B cell (primary cell): Measurements from ENCODE around the gene FRZB. TPM values are rescaled to one million over a fixed set of nuclear protein-coding genes. Genes with fewer than 3 reads are reported as not detected.

ENCODE experiments used
- ATAC-seq: fragments of 200-7000 bp; cut with Tn5 transposase; one replicate; pipeline ENCODE4 v1.10.0; 2021; ENCODE audit warnings: low read depth, mild to moderate bottlenecking, moderate number of reproducible peaks, moderate library complexity
- CTCF ChIA-PET: fragments of 350-600 bp; sonication (Branson Sonifier 250); formaldehyde crosslinking; loops from one replicate; lab custom pipeline; 2021; ENCODE audit warnings: antibody characterized with exemption, inconsistent platforms; lab: Charles Lee
- POLR2A ChIA-PET: fragments of 350-600 bp; sonication (Branson Sonifier 250); formaldehyde crosslinking; loops from one replicate; lab custom pipeline; 2021; ENCODE audit warnings: antibody characterized with exemption; lab: Charles Lee
- DNase-seq: peaks from one replicate; pipeline ENCODE4 v3.0.0; 2013
- H2AFZ ChIP-seq: 2 replicates; pipeline ENCODE4 v1.6.1; 2012; ENCODE audit warnings: mild to moderate bottlenecking, low read depth, low read length; ENCODE audit not compliant: insufficient read depth, poor library complexity, severe bottlenecking
- H3K27ac ChIP-seq, 2 donors: 1 replicate in 1 of 2; 2 replicates in 1 of 2; pipeline ENCODE4 v1.5.1; 2012 to 2013; ENCODE audit warnings: low read length in 2 of 2, mild to moderate bottlenecking in 2 of 2, moderate library complexity in 1 of 2
- H3K27me3 ChIP-seq, 4 experiments: fragments of 200-600 bp in 1 of 4; sonication (generic) in 1 of 4; replicated peaks in 1 of 4; 1 replicate in 2 of 4; 2 replicates in 2 of 4; pipeline versions ENCODE4 v1.6.1 to v1.7.0; 2013 to 2016; ENCODE audit warnings: low read length in 3 of 4, mild to moderate bottlenecking in 2 of 4, mixed read lengths in 1 of 4, moderate library complexity in 1 of 4; ENCODE audit not compliant: insufficient read depth in 4 of 4, control insufficient read depth in 3 of 4; ENCODE audit errors: control extremely low read depth in 1 of 4
- H3K36me3 ChIP-seq, 2 experiments: replicated peaks in 1 of 2; 1 replicate in 1 of 2; 2 replicates in 1 of 2; pipeline versions ENCODE4 v1.6.1 to v1.7.1; 2013; ENCODE audit warnings: low read length in 1 of 2; ENCODE audit not compliant: insufficient read depth in 2 of 2, control insufficient read depth in 1 of 2; ENCODE audit errors: control extremely low read depth in 1 of 2, extremely low read depth in 1 of 2
- H3K4me1 ChIP-seq, 2 donors: fragments of 200-600 bp in 1 of 2; sonication (generic) in 1 of 2; 1 replicate in 1 of 2; 2 replicates in 1 of 2; pipeline versions ENCODE4 v1.5.1 to v1.6.1; 2013 to 2017; ENCODE audit warnings: low read length in 2 of 2; ENCODE audit not compliant: control insufficient read depth in 2 of 2, insufficient read depth in 2 of 2
- H3K4me2 ChIP-seq: replicated peaks from 2 replicates; pipeline ENCODE3; 2012; ENCODE audit warnings: mild to moderate bottlenecking, low read depth, low read length; ENCODE audit not compliant: poor library complexity, severe bottlenecking
- H3K4me3 ChIP-seq, 5 experiments: fragments of 200-600 bp in 1 of 5; sonication (generic) in 1 of 5; 1 replicate in 3 of 5; 2 replicates in 2 of 5; pipeline versions ENCODE4 v1.5.1 to v1.7.0; 2011 to 2016; ENCODE audit warnings: low read length in 4 of 5, mild to moderate bottlenecking in 4 of 5, low read depth in 2 of 5, control low read depth in 1 of 5, moderate library complexity in 1 of 5; ENCODE audit not compliant: insufficient read depth in 1 of 5; ENCODE audit errors: control extremely low read depth in 1 of 5, extremely low read depth in 1 of 5
- H3K79me2 ChIP-seq: fragments of 200-600 bp; sonication (generic); one replicate; pipeline ENCODE4 v1.6.0; 2016; ENCODE audit warnings: low read length; ENCODE audit not compliant: control insufficient read depth, insufficient read depth
- H3K9ac ChIP-seq: fragments of 200-600 bp; sonication (generic); 2 replicates; pipeline ENCODE4 v1.6.1; 2017; ENCODE audit warnings: mild to moderate bottlenecking, low read length, moderate library complexity
- H3K9me3 ChIP-seq, 3 donors: one replicate each; pipeline versions ENCODE4 v1.6.1 to v1.7.1; 2013; ENCODE audit warnings: low read length in 2 of 3; ENCODE audit not compliant: control insufficient read depth in 2 of 3, insufficient read depth in 1 of 3; ENCODE audit errors: control extremely low read depth in 1 of 3
- H4K20me1 ChIP-seq: 2 replicates; pipeline ENCODE4 v1.6.0; 2012; ENCODE audit warnings: mild to moderate bottlenecking, low read length; ENCODE audit not compliant: insufficient read depth, control insufficient read depth, poor library complexity, severe bottlenecking
- H3K27ac Mint-ChIP-seq: one replicate; pipeline ENCODE4 v1.8.0; 2021; ENCODE audit warnings: mixed read lengths
- H3K27me3 Mint-ChIP-seq: one replicate; pipeline ENCODE4 v1.8.0; 2021; ENCODE audit warnings: mixed read lengths
- H3K4me1 Mint-ChIP-seq: one replicate; pipeline ENCODE4 v1.8.0; 2021; ENCODE audit warnings: mixed read lengths
- H3K4me3 Mint-ChIP-seq: one replicate; pipeline ENCODE4 v1.8.0; 2021; ENCODE audit warnings: mixed read lengths
- H3K9me3 Mint-ChIP-seq: one replicate; pipeline ENCODE4 v1.8.0; 2022; ENCODE audit warnings: mixed read lengths; ENCODE audit not compliant: insufficient read depth
- EZH2 ChIP-seq: IDR thresholded peaks from 2 replicates; pipeline ENCODE4 v1.6.1; 2012; ENCODE audit warnings: borderline replicate concordance, low read depth, mild to moderate bottlenecking, moderate library complexity, low read length; ENCODE audit not compliant: insufficient read depth, poor library complexity, severe bottlenecking
- WGBS: methylation state at CpG from one replicate; pipeline ENCODE4 v1.1.5; 2013; ENCODE audit warnings: missing lambda C conversion rate; ENCODE audit not compliant: insufficient coverage; 5-methylcytosine and 5-hydroxymethylcytosine counted together
- intact Hi-C: fragments of 100-400 bp; cut with micrococcal nuclease; formaldehyde crosslinking; loops from one replicate; pipeline ENCODE4 v1.10.0; 2022
- polyA plus RNA-seq: library from polyadenylated mRNA; depleted of rRNA; stranded (reverse); fragments of >200 nt; gene quantifications from 2 replicates; pipeline ENCODE4 v1.2.3, GENCODE V29; 2012
- total RNA-seq, 2 donors: library from RNA; stranded (reverse); fragments of 120-200 nt in 1 of 2; gene quantifications; 1 replicate in 1 of 2; 2 replicates in 1 of 2; pipeline versions ENCODE4 v1.2.3 to v1.2.4, GENCODE V29; 2013 to 2022
- TF ChIP-seq, protein P1 (sequence below): fragments of 200-600 bp; IDR thresholded peaks from one replicate; pipeline ENCODE4 v1.8.0; 2022; ENCODE audit warnings: antibody characterized with exemption, mild to moderate bottlenecking

FRZB gene
- total and polyA plus RNA-seq, 2 donors (not counting 1 experiment from before 2014, with no cell fraction given): 0.27 TPM; not detected in 1

DNA sequence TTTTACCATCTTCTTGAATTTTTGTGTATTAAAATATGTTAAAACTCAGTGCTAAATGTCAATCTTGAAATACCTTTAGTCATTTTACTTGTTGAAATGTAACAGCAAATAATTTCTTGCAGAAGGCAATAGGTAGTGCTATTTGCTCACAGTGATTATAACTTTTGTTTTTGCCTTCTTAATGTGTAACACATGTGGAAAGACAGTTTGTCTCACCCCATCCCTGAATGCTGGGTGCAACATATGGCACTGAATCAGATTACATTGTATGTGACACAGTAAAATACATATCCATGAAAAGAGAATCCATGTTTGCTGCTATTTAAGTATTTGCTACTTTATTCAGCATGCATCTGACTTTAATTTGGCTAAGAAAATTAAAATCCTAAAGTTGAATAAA, 35.3 kb downstream of the FRZB start:
- Histone ChIP-seq H3K27ac (no peak overlapping the region), H3K9me3 (no peaks in the 10 kb centered on the region), H3K36me3 (no peaks in the 10 kb centered on the region), H3K4me1 (no peaks in the 10 kb centered on the region), H3K9ac (no peak overlapping the region), H2AFZ (no peak overlapping the region), H3K27me3 (no peaks in the 10 kb centered on the region), H4K20me1 (no peaks in the 10 kb centered on the region), H3K4me2 (no peak overlapping the region), H3K4me3 (no peak overlapping the region), H3K79me2 (no peaks in the 10 kb centered on the region)
- H3K9me3 Mint-ChIP-seq: no peaks in the 10 kb centered on the region
- intact Hi-C loops: no loop called here
- H3K4me3 Mint-ChIP-seq: no peak overlapping the region
- CTCF ChIA-PET: no interaction called here
- ATAC-seq (no peak), DNase-seq (no peak)
- H3K4me1 Mint-ChIP-seq: no peaks in the 10 kb centered on the region
- H3K27me3 Mint-ChIP-seq: peaks cover 7% of the 10 kb centered on the region
- TF ChIP-seq EZH2: no peak
- TF ChIP-seq, protein P1, sequence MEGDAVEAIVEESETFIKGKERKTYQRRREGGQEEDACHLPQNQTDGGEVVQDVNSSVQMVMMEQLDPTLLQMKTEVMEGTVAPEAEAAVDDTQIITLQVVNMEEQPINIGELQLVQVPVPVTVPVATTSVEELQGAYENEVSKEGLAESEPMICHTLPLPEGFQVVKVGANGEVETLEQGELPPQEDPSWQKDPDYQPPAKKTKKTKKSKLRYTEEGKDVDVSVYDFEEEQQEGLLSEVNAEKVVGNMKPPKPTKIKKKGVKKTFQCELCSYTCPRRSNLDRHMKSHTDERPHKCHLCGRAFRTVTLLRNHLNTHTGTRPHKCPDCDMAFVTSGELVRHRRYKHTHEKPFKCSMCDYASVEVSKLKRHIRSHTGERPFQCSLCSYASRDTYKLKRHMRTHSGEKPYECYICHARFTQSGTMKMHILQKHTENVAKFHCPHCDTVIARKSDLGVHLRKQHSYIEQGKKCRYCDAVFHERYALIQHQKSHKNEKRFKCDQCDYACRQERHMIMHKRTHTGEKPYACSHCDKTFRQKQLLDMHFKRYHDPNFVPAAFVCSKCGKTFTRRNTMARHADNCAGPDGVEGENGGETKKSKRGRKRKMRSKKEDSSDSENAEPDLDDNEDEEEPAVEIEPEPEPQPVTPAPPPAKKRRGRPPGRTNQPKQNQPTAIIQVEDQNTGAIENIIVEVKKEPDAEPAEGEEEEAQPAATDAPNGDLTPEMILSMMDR: no peak
- H3K27ac Mint-ChIP-seq: no peak overlapping the region
- POLR2A ChIA-PET: no interaction called here

GRCh38 chr2:182827182-182827879, 39.1 kb downstream of the FRZB start:
- Mint-ChIP-seq H3K27ac (no peak overlapping the region), H3K27me3 (peaks cover 15% of the 10 kb centered on the region), H3K4me3 (no peak overlapping the region), H3K4me1 (no peaks in the 10 kb centered on the region), H3K9me3 (no peaks in the 10 kb centered on the region)
- no peak for ATAC-seq
- H3K36me3 ChIP-seq: no peaks in the 10 kb centered on the region
- intact Hi-C loops: no loop called here
- peaks cover 0 to 4% (median 0%) of the 10 kb centered on the region in 4 experiments for H3K27me3 ChIP-seq
- no peak overlapping the region for H2AFZ ChIP-seq
- H3K4me2 ChIP-seq: no peak overlapping the region
- 100% methylated on average over 1 of the region's 2 CpGs for WGBS
- H3K27ac ChIP-seq: no peak overlapping the region
- no peaks in the 10 kb centered on the region for H3K79me2 ChIP-seq
- no peak overlapping the region for H3K9ac ChIP-seq
- H3K4me3 ChIP-seq: no peak overlapping the region
- H3K4me1 ChIP-seq: no peaks in the 10 kb centered on the region
- no peak for TF ChIP-seq EZH2
- TF ChIP-seq, protein P1: no peak
- H4K20me1 ChIP-seq: no peaks in the 10 kb centered on the region
- no peaks in the 10 kb centered on the region for H3K9me3 ChIP-seq
- POLR2A ChIA-PET: no interaction called here
- CTCF ChIA-PET: no interaction called here
- no peak for DNase-seq
